CD14-positive monocyte (primary cell): Measurements from ENCODE around the gene WASF2. TPM values are rescaled to one million over a fixed set of nuclear protein-coding genes. Genes with fewer than 3 reads are reported as not detected.

Experiments
- DNase-seq, 3 donors: peaks; one replicate each; pipeline ENCODE4 v3.0.0-alpha.2; 2011 to 2022
- H2AFZ ChIP-seq: 2 replicates; pipeline ENCODE4 v1.6.0; 2012; ENCODE audit warnings: mild to moderate bottlenecking, low read depth, low read length, inconsistent platforms; ENCODE audit not compliant: insufficient read depth, poor library complexity, severe bottlenecking
- H3K27ac ChIP-seq, 2 donors: 1 replicate in 1 of 2; 2 replicates in 1 of 2; pipeline ENCODE4 v1.5.1; 2012 to 2013; ENCODE audit warnings: low read length in 2 of 2, control low read depth in 1 of 2, inconsistent platforms in 1 of 2, low read depth in 1 of 2, mild to moderate bottlenecking in 1 of 2
- H3K27me3 ChIP-seq, 2 donors: one replicate each; pipeline versions ENCODE4 v1.6.0 to v1.6.1; 2011 to 2013; ENCODE audit warnings: low read length in 2 of 2; ENCODE audit not compliant: control insufficient read depth in 2 of 2, insufficient read depth in 2 of 2
- H3K36me3 ChIP-seq, 2 donors: replicated peaks in 1 of 2; 1 replicate in 1 of 2; 2 replicates in 1 of 2; pipeline versions ENCODE4 v1.5.1 to v1.6.1; 2012 to 2013; ENCODE audit warnings: low read length in 2 of 2, control low read depth in 1 of 2, inconsistent platforms in 1 of 2, mild to moderate bottlenecking in 1 of 2; ENCODE audit not compliant: insufficient read depth in 2 of 2, control insufficient read depth in 1 of 2
- H3K4me1 ChIP-seq, 2 donors: 1 replicate in 1 of 2; 2 replicates in 1 of 2; pipeline versions ENCODE4 v1.5.1 to v1.6.1; 2012 to 2013; ENCODE audit warnings: low read length in 2 of 2, control low read depth in 1 of 2, inconsistent platforms in 1 of 2, mild to moderate bottlenecking in 1 of 2, moderate library complexity in 1 of 2; ENCODE audit not compliant: insufficient read depth in 2 of 2, control insufficient read depth in 1 of 2
- H3K4me2 ChIP-seq: replicated peaks from 2 replicates; pipeline ENCODE3; 2012; ENCODE audit warnings: low read length, moderate library complexity, mild to moderate bottlenecking; ENCODE audit not compliant: poor library complexity, severe bottlenecking; ENCODE audit errors: extremely low read depth
- H3K4me3 ChIP-seq, 3 experiments: fragments of 200-600 bp in 1 of 3; sonication (generic) in 1 of 3; replicated peaks in 1 of 3; 1 replicate in 2 of 3; 2 replicates in 1 of 3; pipeline ENCODE4 v1.5.1; 2011 to 2013; ENCODE audit warnings: low read length in 3 of 3, mild to moderate bottlenecking in 3 of 3, control low read depth in 2 of 3, low read depth in 2 of 3, inconsistent platforms in 1 of 3, moderate library complexity in 1 of 3
- H3K79me2 ChIP-seq: 2 replicates; pipeline ENCODE4 v1.6.0; 2012; ENCODE audit warnings: mild to moderate bottlenecking, control low read depth, inconsistent platforms, low read length, moderate library complexity; ENCODE audit not compliant: insufficient read depth
- H3K9ac ChIP-seq: 2 replicates; pipeline ENCODE4 v1.6.0; 2017; ENCODE audit warnings: low read length, mild to moderate bottlenecking; ENCODE audit not compliant: insufficient read depth, poor library complexity, severe bottlenecking
- H3K9me3 ChIP-seq, 2 donors: replicated peaks in 1 of 2; 1 replicate in 1 of 2; 2 replicates in 1 of 2; pipeline versions ENCODE4 v1.5.1 to v1.6.1; 2012 to 2013; ENCODE audit warnings: low read length in 2 of 2, control low read depth in 1 of 2; ENCODE audit not compliant: control insufficient read depth in 1 of 2, insufficient read depth in 1 of 2
- H4K20me1 ChIP-seq: 2 replicates; pipeline ENCODE4 v1.6.0; 2012; ENCODE audit warnings: mild to moderate bottlenecking, low read length, control low read depth, moderate library complexity; ENCODE audit not compliant: insufficient read depth
- H3K27ac Mint-ChIP-seq, 7 donors: one replicate each; pipeline ENCODE4 v1.8.0; 2020; ENCODE audit warnings: mild to moderate bottlenecking in 7 of 7, mixed read lengths in 7 of 7, moderate library complexity in 6 of 7, inconsistent platforms in 2 of 7
- H3K27me3 Mint-ChIP-seq, 3 donors: one replicate each; pipeline ENCODE4 v1.8.0; 2021 to 2022; ENCODE audit warnings: low read depth in 3 of 3, mild to moderate bottlenecking in 3 of 3, mixed read lengths in 3 of 3, moderate library complexity in 3 of 3, inconsistent platforms in 1 of 3
- H3K36me3 Mint-ChIP-seq, 2 donors: one replicate each; pipeline ENCODE4 v1.8.0; 2020; ENCODE audit warnings: mixed read lengths in 2 of 2, inconsistent platforms in 1 of 2, mild to moderate bottlenecking in 1 of 2
- H3K4me1 Mint-ChIP-seq: one replicate; pipeline ENCODE4 v1.8.0; 2020; ENCODE audit warnings: mild to moderate bottlenecking, mixed read lengths
- H3K4me3 Mint-ChIP-seq, 2 donors: one replicate each; pipeline ENCODE4 v1.8.0; 2020; ENCODE audit warnings: mild to moderate bottlenecking in 2 of 2, mixed read lengths in 2 of 2, moderate library complexity in 1 of 2
- H3K9me3 Mint-ChIP-seq, 7 donors: one replicate each; pipeline ENCODE4 v1.8.0; 2020 to 2022; ENCODE audit warnings: mixed read lengths in 7 of 7, mild to moderate bottlenecking in 6 of 7, moderate library complexity in 6 of 7, inconsistent platforms in 2 of 7
- CTCF ChIP-seq: fragments of 200-600 bp; IDR thresholded peaks from one replicate; pipeline ENCODE4 v1.8.0; 2022; ENCODE audit warnings: antibody characterized with exemption, mild to moderate bottlenecking
- WGBS: methylation state at CpG from one replicate; pipeline ENCODE4 v1.1.5; 2013; ENCODE audit warnings: missing lambda C conversion rate; ENCODE audit not compliant: insufficient coverage; 5-methylcytosine and 5-hydroxymethylcytosine counted together
- intact Hi-C, 2 donors: fragments of 100-400 bp; cut with micrococcal nuclease; formaldehyde crosslinking; loops; one replicate each; pipeline versions ENCODE4 v1.15.0 to v1.15.1; 2023
- polyA plus RNA-seq, 3 donors: library from polyadenylated mRNA; depleted of rRNA in 1 of 3; unstranded in 2 of 3; stranded (reverse) in 1 of 3; fragments of 300-500 nt in 2 of 3; fragments of >200 nt in 1 of 3; fragmentation: Illumina TruSeq in 2 of 3; gene quantifications; 1 replicate in 2 of 3; 2 replicates in 1 of 3; pipeline ENCODE4 v1.2.3, GENCODE V29; 2012 to 2021

The WASF2 gene
- polyA plus RNA-seq, 3 donors: 53.5 to 91.6 (median 86.4) TPM

- H3K9me3 ChIP-seq: no peaks in the 10 kb centered on the region
- no peak overlapping the region for H3K27ac ChIP-seq
- peaks cover 0 to 20% of the 10 kb centered on the region in 2 donors for H3K27me3 ChIP-seq
- H2AFZ ChIP-seq: peak overlapping the region; percentile 78
- Mint-ChIP-seq H3K27me3 (peaks cover 16 to 35% (median 32%) of the 10 kb centered on the region in 3 donors), H3K4me3 (peak overlapping the region; percentile 74 to 91), H3K36me3 (peaks cover 22 to 70% of the 10 kb centered on the region in 2 donors), H3K9me3 (peaks cover 0 to 2% (median 0%) of the 10 kb centered on the region in 7 donors), H3K4me1 (peaks cover 45% of the 10 kb centered on the region), H3K27ac (no peak overlapping the region)
- WGBS: 67% methylated on average over 16 of the region's 21 CpGs
- intact Hi-C loops: no loop called here
- peaks cover 20% of the 10 kb centered on the region for H4K20me1 ChIP-seq
- H3K79me2 ChIP-seq: no peaks in the 10 kb centered on the region
- peak overlapping the region; percentile 79 for H3K4me2 ChIP-seq
- peaks cover 34 to 50% of the 10 kb centered on the region in 2 donors for H3K4me1 ChIP-seq
- no peak for TF ChIP-seq CTCF
- peaks cover 0 to 28% of the 10 kb centered on the region in 2 donors for H3K36me3 ChIP-seq
- DNase-seq: no peak
- H3K4me3 ChIP-seq: peak overlapping the region in 2 of 3 experiments; percentile 28 to 76
- H3K9ac ChIP-seq: peak overlapping the region; percentile 40
Observed at GRCh38 chr1:27361044-27361402, 128.9 kb downstream of the WASF2 start.

GRCh38 chr1:27360159-27361043, 129.6 kb downstream of the WASF2 start:
- Histone ChIP-seq H3K36me3 (peaks cover 3 to 34% of the 10 kb centered on the region in 2 donors), H3K4me3 (peak overlapping the region; percentile 24 to 76 (median 28)), H3K27me3 (peaks cover 0 to 20% of the 10 kb centered on the region in 2 donors), H3K79me2 (no peaks in the 10 kb centered on the region), H3K27ac (no peak overlapping the region), H2AFZ (peak overlapping the region; percentile 78), H3K4me2 (peak overlapping the region; percentile 79), H3K4me1 (peaks cover 29 to 43% of the 10 kb centered on the region in 2 donors), H3K9ac (peak overlapping the region; percentile 40), H3K9me3 (no peaks in the 10 kb centered on the region), H4K20me1 (peaks cover 20% of the 10 kb centered on the region)
- peak overlapping the region; percentile 74 to 91 for H3K4me3 Mint-ChIP-seq
- TF ChIP-seq CTCF: no peak
- H3K9me3 Mint-ChIP-seq: peaks cover 0 to 2% (median 0%) of the 10 kb centered on the region in 7 donors
- H3K27ac Mint-ChIP-seq: peak overlapping the region in 1 of 7 donors; percentile 25
- DNase-seq: peak in 1 of 3 donors; percentile 27
- H3K27me3 Mint-ChIP-seq: peaks cover 16 to 35% (median 32%) of the 10 kb centered on the region in 3 donors
- intact Hi-C loops: no loop called here
- H3K36me3 Mint-ChIP-seq: peaks cover 28 to 76% of the 10 kb centered on the region in 2 donors
- peaks cover 40% of the 10 kb centered on the region for H3K4me1 Mint-ChIP-seq
- 5% methylated on average over 45 of the region's 71 CpGs for WGBS
